Epithelial cell of proximal tubule (primary cell): ENCODE data around the gene GLA. TPM values are rescaled to one million over a fixed set of nuclear protein-coding genes. Genes with fewer than 3 reads are reported as not detected.

Source experiments
- DNase-seq: peaks from one replicate; pipeline ENCODE4 v3.0.0-alpha.2; 2011; ENCODE audit warnings: low read depth
- H3K4me3 ChIP-seq: 2 replicates; pipeline ENCODE4 v1.5.1; 2011; ENCODE audit warnings: low read depth, mild to moderate bottlenecking, low read length
- CTCF ChIP-seq: conservative IDR thresholded peaks from 2 replicates; pipeline ENCODE4 v1.5.1; 2012; ENCODE audit warnings: low read depth, mild to moderate bottlenecking, low read length
- total RNA-seq: library from RNA; depleted of rRNA; stranded (reverse); fragments of >200 nt; gene quantifications from 2 replicates; pipeline ENCODE4 v1.2.3, GENCODE V29; 2015

GLA gene
- total RNA-seq, 1 donor from 2014 or later, result 53.3 TPM

DNA sequence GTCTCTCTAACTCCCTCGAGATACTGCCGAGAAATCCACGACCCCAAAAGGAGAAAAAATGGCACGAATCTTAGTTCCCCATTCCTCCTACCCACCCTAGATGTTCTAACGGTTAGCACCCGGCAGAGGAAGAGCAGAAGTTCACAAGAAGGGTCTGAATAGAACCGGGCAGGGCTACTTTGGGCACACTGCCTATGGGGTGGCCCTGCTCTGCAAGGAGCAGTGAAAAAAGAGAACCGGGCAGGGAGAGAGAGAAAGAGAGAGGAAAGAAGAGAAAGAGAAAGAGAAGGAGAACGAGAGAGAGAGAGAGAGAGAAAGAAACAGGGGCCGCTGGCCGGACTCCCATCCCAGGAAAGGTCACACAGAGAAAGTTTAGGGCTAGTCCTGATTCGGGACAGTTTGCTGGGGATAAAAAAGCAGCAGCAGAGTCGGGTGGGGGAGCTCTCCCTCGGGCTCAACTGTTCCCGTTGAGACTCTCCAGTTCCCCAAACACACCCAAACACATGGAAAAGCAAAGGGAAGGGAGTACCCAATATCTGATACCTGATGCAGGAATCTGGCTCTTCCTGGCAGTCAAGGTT is 468 bp downstream of the GLA start:
- DNase-seq, result no peak
- no peak for TF ChIP-seq CTCF
- peak overlapping the region; percentile 77 for H3K4me3 ChIP-seq

DNA sequence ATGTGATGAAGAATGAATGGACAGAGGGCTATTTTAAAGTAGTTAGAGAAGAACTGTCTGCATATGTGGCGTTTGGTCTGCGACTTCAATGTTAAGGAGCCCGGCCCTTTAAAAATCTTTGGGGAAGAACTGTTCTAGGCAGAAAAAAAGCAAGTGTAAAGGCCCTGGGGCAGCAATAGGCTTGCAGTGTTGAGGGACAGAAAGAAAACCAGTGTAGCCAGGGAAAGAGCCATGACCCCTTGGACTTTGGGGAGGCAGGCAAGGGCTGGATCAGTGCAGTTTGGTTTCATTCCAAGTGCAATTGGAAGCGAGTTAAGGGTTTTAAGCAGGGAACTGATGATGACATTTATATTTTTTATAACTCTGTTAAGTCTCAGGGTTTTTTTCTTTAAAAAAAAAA is 7.9 kb downstream of the GLA start:
- H3K4me3 ChIP-seq, result no peak overlapping the region
- no peak for TF ChIP-seq CTCF
- no peak for DNase-seq

DNA sequence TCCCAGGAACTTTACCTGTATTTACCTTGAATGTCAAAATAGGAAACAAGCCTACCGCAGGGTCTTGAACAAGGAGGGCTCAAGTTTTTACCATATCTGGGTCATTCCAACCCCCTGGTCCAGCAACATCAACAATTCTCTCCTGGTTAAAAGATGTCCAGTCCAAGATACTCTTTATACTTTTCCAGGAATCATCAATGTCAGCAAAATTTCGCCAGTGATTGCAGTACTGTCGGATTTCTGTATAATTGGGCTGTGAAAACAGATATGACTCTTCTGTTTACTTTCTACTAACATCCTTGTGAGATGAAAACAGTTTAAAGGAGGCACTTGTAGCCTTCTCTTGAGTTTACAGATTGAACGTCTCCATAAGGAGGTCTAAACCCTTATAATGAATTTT is 9.0 kb downstream of the GLA start:
- no peak for DNase-seq
- H3K4me3 ChIP-seq, result no peak overlapping the region
- no peak for TF ChIP-seq CTCF

GRCh38 chrX:101397779-101398178 is 9.9 kb downstream of the GLA start:
- no peak for TF ChIP-seq CTCF
- no peak overlapping the region for H3K4me3 ChIP-seq
- DNase-seq, result no peak

- H3K4me3 ChIP-seq, result no peak overlapping the region
- no peak for TF ChIP-seq CTCF
- DNase-seq, result no peak
Observed at GRCh38 chrX:101395789-101396188, 11.9 kb downstream of the GLA start.

DNA sequence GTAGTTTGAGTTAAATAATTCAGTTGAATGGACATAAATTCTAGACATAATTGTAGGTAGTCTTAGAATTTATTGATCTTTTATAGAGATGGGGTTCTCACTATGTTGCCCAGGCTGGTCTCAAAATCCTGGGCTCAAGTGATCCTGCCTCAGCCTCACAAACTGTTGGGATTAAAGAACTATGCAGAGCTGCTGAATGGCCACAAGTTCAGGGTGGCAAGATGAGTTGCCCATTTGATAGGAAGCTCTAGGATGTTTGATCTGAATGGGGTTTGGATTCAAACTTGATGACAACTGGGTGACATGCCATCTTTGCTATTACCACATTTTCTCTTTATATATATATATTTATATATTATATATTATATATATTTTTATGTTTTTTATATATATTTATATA is 13.4 kb downstream of the GLA start:
- no peak for TF ChIP-seq CTCF
- H3K4me3 ChIP-seq, result no peak overlapping the region
- DNase-seq, result no peak

GRCh38 chrX:101393530-101394305 is 14.0 kb downstream of the GLA start:
- H3K4me3 ChIP-seq, result no peak overlapping the region
- TF ChIP-seq CTCF, result no peak

More at GRCh38 chrX:101393530-101394305, 14.0 kb downstream of the GLA start:
- DNase-seq, result no peak
